Measurements from ENCODE around the gene ANKRD40.

DNA sequence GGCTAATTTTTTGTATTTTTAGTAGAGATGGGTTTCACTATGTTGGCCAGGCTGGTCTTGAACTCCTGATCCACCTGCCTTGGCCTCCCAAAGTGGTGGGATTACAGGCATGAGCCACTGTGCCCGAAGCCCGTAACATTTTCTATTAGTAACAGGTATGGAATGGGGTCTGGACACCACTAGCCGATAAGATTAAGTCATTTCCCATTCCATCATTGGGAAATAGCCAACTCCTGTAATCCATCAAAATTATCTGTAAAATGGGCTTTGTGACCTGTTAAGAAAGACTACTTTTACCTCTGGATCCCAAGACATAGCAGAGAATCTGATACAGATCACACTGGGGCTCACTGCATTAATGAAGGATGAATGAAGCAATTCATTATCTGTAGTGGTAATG, 7.8 kb upstream of the ANKRD40 start:
- TF ChIP-seq, protein P1, sequence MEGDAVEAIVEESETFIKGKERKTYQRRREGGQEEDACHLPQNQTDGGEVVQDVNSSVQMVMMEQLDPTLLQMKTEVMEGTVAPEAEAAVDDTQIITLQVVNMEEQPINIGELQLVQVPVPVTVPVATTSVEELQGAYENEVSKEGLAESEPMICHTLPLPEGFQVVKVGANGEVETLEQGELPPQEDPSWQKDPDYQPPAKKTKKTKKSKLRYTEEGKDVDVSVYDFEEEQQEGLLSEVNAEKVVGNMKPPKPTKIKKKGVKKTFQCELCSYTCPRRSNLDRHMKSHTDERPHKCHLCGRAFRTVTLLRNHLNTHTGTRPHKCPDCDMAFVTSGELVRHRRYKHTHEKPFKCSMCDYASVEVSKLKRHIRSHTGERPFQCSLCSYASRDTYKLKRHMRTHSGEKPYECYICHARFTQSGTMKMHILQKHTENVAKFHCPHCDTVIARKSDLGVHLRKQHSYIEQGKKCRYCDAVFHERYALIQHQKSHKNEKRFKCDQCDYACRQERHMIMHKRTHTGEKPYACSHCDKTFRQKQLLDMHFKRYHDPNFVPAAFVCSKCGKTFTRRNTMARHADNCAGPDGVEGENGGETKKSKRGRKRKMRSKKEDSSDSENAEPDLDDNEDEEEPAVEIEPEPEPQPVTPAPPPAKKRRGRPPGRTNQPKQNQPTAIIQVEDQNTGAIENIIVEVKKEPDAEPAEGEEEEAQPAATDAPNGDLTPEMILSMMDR (IDR thresholded peaks at IDR 0.05; ENCODE audit: extremely low read depth in 1 of 2, insufficient read depth in 1 of 2, low read depth in 1 of 2, low read length in 2 of 2): no peak
- TF ChIP-seq POLR2A (IDR thresholded peaks at IDR 0.05; ENCODE audit: low read depth, low read length) (no peak), POLR2AphosphoS5 (IDR thresholded peaks at IDR 0.05; ENCODE audit: insufficient read depth, low read depth, low read length) (no peak), EZH2 (IDR thresholded peaks at IDR 0.05; ENCODE audit: borderline replicate concordance, low read depth, low read length, severe bottlenecking) (no peak)
